ENCODE data around the gene MACROH2A2.

DNA sequence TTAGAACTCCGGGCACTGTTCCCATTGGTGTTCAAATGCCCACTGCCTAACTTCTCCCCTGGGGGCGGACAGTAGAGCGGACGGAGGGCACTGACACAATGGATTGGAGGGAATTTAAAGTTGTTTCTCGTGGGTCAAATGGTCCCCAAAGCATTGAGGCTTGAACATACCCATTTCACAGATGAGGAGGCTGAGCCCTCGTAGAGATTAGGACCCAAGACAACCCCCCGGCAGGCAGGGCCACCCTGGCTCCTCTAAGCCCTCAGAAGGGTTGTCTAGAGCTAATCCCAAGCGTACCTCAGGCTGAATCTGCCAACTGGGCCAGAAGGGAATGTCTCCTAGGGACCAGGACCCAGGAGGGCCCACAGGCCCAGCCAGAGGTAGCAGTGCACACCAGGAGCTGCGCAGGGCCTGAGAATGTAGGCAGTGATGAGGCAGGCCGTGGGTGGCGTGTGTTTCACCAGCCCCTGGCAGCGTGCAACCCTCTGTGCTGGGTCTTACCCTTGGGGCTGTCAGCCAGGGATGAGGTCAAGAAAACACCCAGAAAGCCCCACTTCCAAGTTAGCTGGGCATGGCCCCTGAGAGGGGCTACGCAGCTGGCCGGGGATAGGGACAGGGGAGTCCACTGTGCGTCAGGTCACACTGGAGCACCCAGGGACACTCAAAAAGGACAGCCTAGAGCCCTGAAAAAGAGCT lies 74.2 kb downstream of the MACROH2A2 start:
- TF ChIP-seq SUZ12 (IDR thresholded peaks at IDR 0.05) (no peak), SP1 (IDR thresholded peaks at IDR 0.05) (no peak), FOXK2 (IDR thresholded peaks at IDR 0.05) (no peak), ELF4 (IDR thresholded peaks at IDR 0.05) (no peak), BHLHE40 (IDR thresholded peaks at IDR 0.05; ENCODE audit: borderline replicate concordance) (no peak), LEF1 (IDR thresholded peaks at IDR 0.05; ENCODE audit: borderline replicate concordance) (no peak)

All from HEK293T (cell line).